HFFc6 (cell line): ENCODE results near the gene IL1RAP. TPM values are rescaled to one million over a fixed set of nuclear protein-coding genes. Genes with fewer than 3 reads are reported as not detected.

Experiments
- DNase-seq: peaks from one replicate; pipeline ENCODE4 v3.0.0-alpha.2; 2018
- H3K27ac Mint-ChIP-seq: 2 replicates; pipeline ENCODE4 v1.8.0; 2020; ENCODE audit warnings: mild to moderate bottlenecking, mixed read lengths
- H3K27me3 Mint-ChIP-seq: 2 replicates; pipeline ENCODE4 v1.8.0; 2021; ENCODE audit warnings: mild to moderate bottlenecking, moderate library complexity, mixed read lengths; ENCODE audit not compliant: insufficient read depth
- H3K36me3 Mint-ChIP-seq: 2 replicates; pipeline ENCODE4 v1.8.0; 2021; ENCODE audit warnings: low read depth, mixed read lengths
- H3K4me1 Mint-ChIP-seq: 2 replicates; pipeline ENCODE4 v1.8.0; 2020; ENCODE audit warnings: low read depth, mixed read lengths
- H3K4me3 Mint-ChIP-seq: 2 replicates; pipeline ENCODE4 v1.8.0; 2020; ENCODE audit warnings: mild to moderate bottlenecking, moderate library complexity, mixed read lengths
- H3K9me3 Mint-ChIP-seq: 2 replicates; pipeline ENCODE4 v1.8.0; 2020; ENCODE audit warnings: mild to moderate bottlenecking, mixed read lengths
- CTCF ChIP-seq: fragments of 200-600 bp; sonication (generic); IDR thresholded peaks from 2 replicates; pipeline ENCODE4 v1.5.0; 2021; ENCODE audit warnings: antibody characterized with exemption, mild to moderate bottlenecking
- total RNA-seq, 6 experiments: library from RNA; stranded (reverse); fragmentation: NEBNext Ultra II Directional; extraction: Animal tissue kit (Norgen Biotek cat#: 25700); gene quantifications; 2 replicates in 1 of 6; 3 replicates in 5 of 6; pipeline ENCODE4 v1.2.3, GENCODE V29; 2021

IL1RAP gene
- total RNA-seq, 6 experiments from 2014 or later, result 3.4 to 6.7 (median 5.3) TPM

- Mint-ChIP-seq H3K9me3 (no peaks in the 10 kb centered on the region), H3K4me3 (no peak overlapping the region), H3K4me1 (peaks cover 14% of the 10 kb centered on the region), H3K36me3 (no peaks in the 10 kb centered on the region), H3K27ac (no peak overlapping the region), H3K27me3 (no peaks in the 10 kb centered on the region; the same call in 1 of the 2 replicates)
- no peak for TF ChIP-seq CTCF
- no peak for DNase-seq
These were observed 181.3 kb downstream of the IL1RAP start for GRCh38 chr3:190695225-190695624.

GRCh38 chr3:190695994-190696393 lies 182.1 kb downstream of the IL1RAP start:
- no peak overlapping the region for H3K4me3 Mint-ChIP-seq
- no peaks in the 10 kb centered on the region; the same call in 1 of the 2 replicates for H3K27me3 Mint-ChIP-seq
- H3K4me1 Mint-ChIP-seq, result peaks cover 14% of the 10 kb centered on the region
- DNase-seq, result no peak
- TF ChIP-seq CTCF, result no peak
- no peaks in the 10 kb centered on the region for H3K9me3 Mint-ChIP-seq
- no peaks in the 10 kb centered on the region for H3K36me3 Mint-ChIP-seq
- no peak overlapping the region for H3K27ac Mint-ChIP-seq

- H3K27ac Mint-ChIP-seq, result no peak overlapping the region
- peak; percentile 86 for TF ChIP-seq CTCF
- H3K9me3 Mint-ChIP-seq, result no peaks in the 10 kb centered on the region
- H3K4me1 Mint-ChIP-seq, result peaks cover 14% of the 10 kb centered on the region
- no peak overlapping the region for H3K4me3 Mint-ChIP-seq
- H3K27me3 Mint-ChIP-seq, result peaks cover 3% of the 10 kb centered on the region
- DNase-seq, result peak; percentile 37
- no peaks in the 10 kb centered on the region for H3K36me3 Mint-ChIP-seq
These were observed 183.1 kb downstream of the IL1RAP start for GRCh38 chr3:190696777-190697501.

- peak; percentile 56 for TF ChIP-seq CTCF
- Mint-ChIP-seq H3K4me3 (peak overlapping the region; percentile 36; the same call in 1 of the 2 replicates), H3K4me1 (peaks cover 14% of the 10 kb centered on the region), H3K27me3 (peaks cover 3% of the 10 kb centered on the region), H3K9me3 (no peaks in the 10 kb centered on the region), H3K36me3 (no peaks in the 10 kb centered on the region), H3K27ac (no peak overlapping the region)
- no peak for DNase-seq
These were observed 183.6 kb downstream of the IL1RAP start for GRCh38 chr3:190697502-190697830.

GRCh38 chr3:190697901-190698300 lies 184.0 kb downstream of the IL1RAP start:
- H3K36me3 Mint-ChIP-seq, result no peaks in the 10 kb centered on the region
- H3K27me3 Mint-ChIP-seq, result peaks cover 3% of the 10 kb centered on the region
- H3K27ac Mint-ChIP-seq, result no peak overlapping the region
- TF ChIP-seq CTCF, result no peak
- no peaks in the 10 kb centered on the region for H3K9me3 Mint-ChIP-seq
- DNase-seq, result peak; percentile 31
- peak overlapping the region; percentile 36 for H3K4me3 Mint-ChIP-seq
- peaks cover 14% of the 10 kb centered on the region for H3K4me1 Mint-ChIP-seq
